ENCODE measurements around the gene LZTR1. TPM values are rescaled to one million over a fixed set of nuclear protein-coding genes. Genes with fewer than 3 reads are reported as not detected.

The LZTR1 gene
- polyA plus RNA-seq, 1 of the 3 experiments (the other 2 are of a cell fraction) = 37.7 TPM

DNA sequence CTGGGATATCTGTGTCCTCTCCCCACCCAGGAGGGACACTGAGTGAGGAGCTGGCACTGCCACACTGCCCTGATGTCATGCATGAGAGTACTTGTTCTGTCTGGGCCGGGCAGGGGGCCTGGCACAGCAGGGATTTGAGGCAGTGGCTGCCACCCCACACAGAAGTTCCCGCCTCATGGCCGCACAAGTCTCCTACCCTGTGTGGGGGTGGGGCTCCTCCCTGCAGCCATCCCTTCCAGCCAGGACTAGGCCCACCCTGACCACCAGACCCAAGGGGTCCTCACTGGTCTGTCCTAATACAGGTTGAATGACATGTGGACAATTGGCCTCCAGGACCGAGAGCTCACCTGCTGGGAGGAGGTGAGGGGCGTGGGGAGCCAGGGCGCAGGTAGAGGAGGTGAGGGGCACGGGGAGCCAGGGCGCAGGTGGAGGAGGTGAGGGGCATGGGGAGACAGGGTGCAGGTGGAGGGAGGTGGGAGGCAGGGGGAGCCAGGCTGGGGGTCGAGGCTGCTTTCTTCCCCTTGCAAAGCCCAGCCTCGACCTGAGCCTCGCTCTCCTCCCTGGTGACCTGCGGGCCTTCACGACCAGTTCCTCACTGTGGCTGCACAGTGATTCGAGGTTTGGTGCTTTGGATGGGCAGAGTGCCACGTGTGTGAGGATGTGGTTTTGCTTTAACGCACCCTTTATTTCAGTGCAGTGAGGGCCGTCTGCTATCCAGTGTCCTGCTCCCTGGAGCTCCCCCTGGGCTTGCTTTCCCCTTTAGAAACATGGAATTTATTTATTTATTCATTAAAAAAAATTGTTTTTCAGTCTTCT is 7.4 kb downstream of the LZTR1 start:
- Histone ChIP-seq H3K27ac (ENCODE audit: low read depth in 2 of 2, low read length in 1 of 2) (no peak overlapping the region), H3K27me3 (ENCODE audit: insufficient read depth) (no peaks in the 10 kb centered on the region), H3K4me1 (ENCODE audit: control insufficient read depth in 1 of 2, insufficient read depth in 2 of 2, low read depth in 1 of 2, low read length in 1 of 2) (no peaks in the 10 kb centered on the region), H4K20me1 (ENCODE audit: insufficient read depth) (no peaks in the 10 kb centered on the region), H3K36me3 (replicated peaks in 1 of 2; ENCODE audit: control insufficient read depth in 1 of 2, insufficient read depth in 2 of 2, low read length in 1 of 2) (peaks cover 16 to 64% of the 10 kb centered on the region in 2 experiments), H3K4me2 (no peak overlapping the region), H3K4me3 (ENCODE audit: low read depth in 2 of 2, low read length in 1 of 2) (no peak overlapping the region), H3K79me2 (ENCODE audit: insufficient read depth) (peaks cover 4% of the 10 kb centered on the region; the same call in 1 of the 2 replicates), H3F3A (replicated peaks; ENCODE audit: insufficient read depth) (no peaks in the 10 kb centered on the region), H3K9me3 (no peaks in the 10 kb centered on the region), H2AFZ (ENCODE audit: low read depth) (no peak overlapping the region), H3K9me2 (no peaks in the 10 kb centered on the region), H3K9ac (no peak overlapping the region)
- TF ChIP-seq, protein P1, sequence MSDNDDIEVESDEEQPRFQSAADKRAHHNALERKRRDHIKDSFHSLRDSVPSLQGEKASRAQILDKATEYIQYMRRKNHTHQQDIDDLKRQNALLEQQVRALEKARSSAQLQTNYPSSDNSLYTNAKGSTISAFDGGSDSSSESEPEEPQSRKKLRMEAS (IDR thresholded peaks at IDR 0.05; ENCODE audit: low read depth) = no peak
- TF ChIP-seq POLR2AphosphoS5 (IDR thresholded peaks at IDR 0.05; ENCODE audit: low read depth, low read length) (no peak), TEAD4 (IDR thresholded peaks at IDR 0.05; ENCODE audit: borderline replicate concordance, insufficient read depth) (no peak), RCOR1 (IDR thresholded peaks at IDR 0.05; ENCODE audit: low read length) (no peak), RXRA (IDR thresholded peaks at IDR 0.05; ENCODE audit: borderline replicate concordance, low read depth) (no peak), FOSL2 (IDR thresholded peaks at IDR 0.05; ENCODE audit: borderline replicate concordance, low read depth) (no peak), FOXM1 (IDR thresholded peaks at IDR 0.05; ENCODE audit: low read depth) (no peak), TCF12 (IDR thresholded peaks at IDR 0.05) (no peak), MXI1 (IDR thresholded peaks at IDR 0.05; ENCODE audit: low read depth, low read length) (no peak), RAD21 (IDR thresholded peaks at IDR 0.05; ENCODE audit: low read length) (no peak), SMC3 (IDR thresholded peaks at IDR 0.05; ENCODE audit: low read depth, low read length) (no peak), RFX5 (IDR thresholded peaks at IDR 0.05; ENCODE audit: low read length) (no peak), EZH2phosphoT487 (IDR thresholded peaks at IDR 0.05; ENCODE audit: borderline replicate concordance, low read depth) (no peak)
- TF ChIP-seq, protein P2, sequence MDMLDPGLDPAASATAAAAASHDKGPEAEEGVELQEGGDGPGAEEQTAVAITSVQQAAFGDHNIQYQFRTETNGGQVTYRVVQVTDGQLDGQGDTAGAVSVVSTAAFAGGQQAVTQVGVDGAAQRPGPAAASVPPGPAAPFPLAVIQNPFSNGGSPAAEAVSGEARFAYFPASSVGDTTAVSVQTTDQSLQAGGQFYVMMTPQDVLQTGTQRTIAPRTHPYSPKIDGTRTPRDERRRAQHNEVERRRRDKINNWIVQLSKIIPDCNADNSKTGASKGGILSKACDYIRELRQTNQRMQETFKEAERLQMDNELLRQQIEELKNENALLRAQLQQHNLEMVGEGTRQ (IDR thresholded peaks at IDR 0.05; ENCODE audit: borderline replicate concordance, low read depth, low read length) = no peak
- TF ChIP-seq, protein P3, sequence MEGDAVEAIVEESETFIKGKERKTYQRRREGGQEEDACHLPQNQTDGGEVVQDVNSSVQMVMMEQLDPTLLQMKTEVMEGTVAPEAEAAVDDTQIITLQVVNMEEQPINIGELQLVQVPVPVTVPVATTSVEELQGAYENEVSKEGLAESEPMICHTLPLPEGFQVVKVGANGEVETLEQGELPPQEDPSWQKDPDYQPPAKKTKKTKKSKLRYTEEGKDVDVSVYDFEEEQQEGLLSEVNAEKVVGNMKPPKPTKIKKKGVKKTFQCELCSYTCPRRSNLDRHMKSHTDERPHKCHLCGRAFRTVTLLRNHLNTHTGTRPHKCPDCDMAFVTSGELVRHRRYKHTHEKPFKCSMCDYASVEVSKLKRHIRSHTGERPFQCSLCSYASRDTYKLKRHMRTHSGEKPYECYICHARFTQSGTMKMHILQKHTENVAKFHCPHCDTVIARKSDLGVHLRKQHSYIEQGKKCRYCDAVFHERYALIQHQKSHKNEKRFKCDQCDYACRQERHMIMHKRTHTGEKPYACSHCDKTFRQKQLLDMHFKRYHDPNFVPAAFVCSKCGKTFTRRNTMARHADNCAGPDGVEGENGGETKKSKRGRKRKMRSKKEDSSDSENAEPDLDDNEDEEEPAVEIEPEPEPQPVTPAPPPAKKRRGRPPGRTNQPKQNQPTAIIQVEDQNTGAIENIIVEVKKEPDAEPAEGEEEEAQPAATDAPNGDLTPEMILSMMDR (IDR thresholded peaks at IDR 0.05) = no peak
- TF ChIP-seq, protein P4, sequence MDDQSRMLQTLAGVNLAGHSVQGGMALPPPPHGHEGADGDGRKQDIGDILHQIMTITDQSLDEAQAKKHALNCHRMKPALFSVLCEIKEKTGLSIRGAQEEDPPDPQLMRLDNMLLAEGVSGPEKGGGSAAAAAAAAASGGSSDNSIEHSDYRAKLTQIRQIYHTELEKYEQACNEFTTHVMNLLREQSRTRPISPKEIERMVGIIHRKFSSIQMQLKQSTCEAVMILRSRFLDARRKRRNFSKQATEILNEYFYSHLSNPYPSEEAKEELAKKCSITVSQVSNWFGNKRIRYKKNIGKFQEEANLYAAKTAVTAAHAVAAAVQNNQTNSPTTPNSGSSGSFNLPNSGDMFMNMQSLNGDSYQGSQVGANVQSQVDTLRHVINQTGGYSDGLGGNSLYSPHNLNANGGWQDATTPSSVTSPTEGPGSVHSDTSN (IDR thresholded peaks at IDR 0.05) = no peak
- DNase-seq = no peak
- WGBS (ENCODE audit: low lambda C conversion rate) = 65% methylated on average over 11 of the region's 17 CpGs
- ChIA-PET POLR2A (interaction anchor here (1.3 to 2.6 kb wide), 2 partner anchors 10 to 13 kb away, joined by 7 to 18 read pairs; partner anchors contain the start of gene THAP7), CTCF (interaction anchor here (1.0 to 2.2 kb wide), 4 partner anchors 11 to 104 kb away, joined by 3 to 6 read pairs (median 4); no protein-coding TSS in a partner anchor)

Data from SK-N-SH (cell line).